ENCODE measurements around the gene GLYATL1B. TPM values are rescaled to one million over a fixed set of nuclear protein-coding genes. Genes with fewer than 3 reads are reported as not detected.
"Not testable (repeated sequence)": the region's sequence is repeated elsewhere in the genome, so short reads cannot be mapped to it uniquely, and the experiment has no call there.

Gene GLYATL1B
- total RNA-seq, 1 donor from 2014 or later, result not detected

- no peaks in the 10 kb centered on the region for H3K9me3 Mint-ChIP-seq
- peak overlapping the region; percentile 92 for H3K4me3 Mint-ChIP-seq
- POLR2A ChIA-PET, result interaction anchor here (0.6 to 2.7 kb wide), 18 partner anchors 9 to 529 kb away, joined by 3 to 16 read pairs (median 4); partner anchors contain the start of genes DTX4 and LPXN
- intact Hi-C loops (cut with micrococcal nuclease), result loop anchor here (1.0 to 2.0 kb wide), 9 partner anchors 14 to 523 kb away; partner anchors contain the start of gene ZFP91
- peak overlapping the region; percentile 95 for H3K27ac Mint-ChIP-seq
- H3K27me3 Mint-ChIP-seq, result no peaks in the 10 kb centered on the region
- DNase-seq (peak; percentile 82), ATAC-seq (ENCODE audit: low read depth) (peak; percentile 81)
- H3K4me1 Mint-ChIP-seq, result peaks cover 94% of the 10 kb centered on the region
- peaks cover 23% of the 10 kb centered on the region for H3K36me3 Mint-ChIP-seq (ENCODE audit: low read depth)
- TF ChIP-seq CTCF (IDR thresholded peaks at IDR 0.05), result no peak
- CTCF ChIA-PET, result interaction anchor here (0.6 to 5.1 kb wide), 9 partner anchors 26 to 176 kb away, joined by 3 to 29 read pairs (median 4); no protein-coding TSS in a partner anchor
Observed at GRCh38 chr11:59102259-59102765, 16.2 kb downstream of the GLYATL1B start.

DNA sequence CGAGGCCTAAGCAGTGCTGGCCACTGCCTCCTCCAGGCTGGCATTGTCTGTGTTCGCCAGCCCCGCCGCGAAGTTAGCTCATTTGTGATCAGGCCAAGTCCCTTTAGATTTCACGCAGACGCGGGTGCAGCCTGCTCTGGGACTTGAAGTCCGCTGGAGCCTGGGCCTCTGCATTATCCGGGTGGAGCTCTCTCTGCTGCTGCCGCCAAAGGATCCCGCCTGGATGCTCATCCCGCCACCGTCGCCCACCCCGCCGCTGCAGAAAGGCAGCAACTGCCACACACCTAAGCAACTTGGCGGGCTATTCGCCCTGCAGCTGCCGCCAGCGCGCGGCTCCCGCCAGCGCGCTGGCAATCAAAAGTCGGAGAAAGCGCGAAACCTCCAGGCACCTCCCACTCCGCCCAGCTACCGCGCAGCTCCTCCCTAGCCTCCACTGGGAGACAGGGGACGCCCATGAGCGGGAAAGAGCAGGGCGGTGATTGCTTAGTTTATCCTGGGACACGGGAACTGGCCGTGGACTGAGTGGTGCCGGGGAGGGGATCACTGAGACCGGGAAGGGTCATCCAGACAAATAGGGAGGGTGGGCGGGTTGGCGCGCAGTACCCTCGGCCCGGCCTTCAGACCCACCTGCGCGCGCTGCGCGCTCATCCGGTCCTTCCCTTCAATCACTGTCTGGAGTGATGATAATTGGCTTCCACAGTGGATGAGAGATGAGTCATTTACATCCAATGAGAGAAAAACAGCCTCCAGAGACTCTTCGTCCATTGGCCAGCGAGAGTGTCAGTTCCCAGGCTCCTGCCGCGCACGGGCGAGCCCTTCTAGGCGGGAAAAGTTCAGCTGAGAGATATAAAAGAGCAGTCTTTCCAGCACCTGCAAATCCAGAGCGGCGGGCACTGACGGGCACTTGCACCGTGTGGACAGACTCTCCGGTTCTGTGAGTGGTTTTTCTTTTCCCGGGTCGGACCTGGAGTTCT, 20.5 kb downstream of the GLYATL1B start, which contains the start of gene FAM111B:
TSS of gene FAM111B (plus strand) at position 875 of the 974 bp plus-strand sequence. CDS start 2,389 bp downstream, outside the sequence.
- peaks cover 21% of the 10 kb centered on the region for H3K36me3 Mint-ChIP-seq (ENCODE audit: low read depth)
- H3K4me3 Mint-ChIP-seq, result peak within 1 kb of the TSS; percentile 94
- no peaks in the 10 kb centered on the region for H3K9me3 Mint-ChIP-seq
- intact Hi-C loops (cut with micrococcal nuclease), result loop anchor here (1.0 kb wide), 2 partner anchors 11 to 30 kb away; no protein-coding TSS in a partner anchor
- H3K27me3 Mint-ChIP-seq, result no peaks in the 10 kb centered on the region
- H3K27ac Mint-ChIP-seq, result peak within 1 kb of the TSS; percentile 84
- ATAC-seq (ENCODE audit: low read depth) (peak; percentile 33), DNase-seq (peak; percentile 43)
- H3K4me1 Mint-ChIP-seq, result peaks cover 84% of the 10 kb centered on the region
- no peak for TF ChIP-seq CTCF (IDR thresholded peaks at IDR 0.05)
- ChIA-PET POLR2A (interaction anchor here (0.7 to 4.5 kb wide), 25 partner anchors 10 to 1261 kb away, joined by 3 to 46 read pairs (median 4); partner anchors contain the start of genes FAM111A, LPXN and MPEG1), CTCF (interaction anchor here (0.7 to 2.9 kb wide), 8 partner anchors 10 to 148 kb away, joined by 3 to 21 read pairs (median 10); no protein-coding TSS in a partner anchor)

DNA sequence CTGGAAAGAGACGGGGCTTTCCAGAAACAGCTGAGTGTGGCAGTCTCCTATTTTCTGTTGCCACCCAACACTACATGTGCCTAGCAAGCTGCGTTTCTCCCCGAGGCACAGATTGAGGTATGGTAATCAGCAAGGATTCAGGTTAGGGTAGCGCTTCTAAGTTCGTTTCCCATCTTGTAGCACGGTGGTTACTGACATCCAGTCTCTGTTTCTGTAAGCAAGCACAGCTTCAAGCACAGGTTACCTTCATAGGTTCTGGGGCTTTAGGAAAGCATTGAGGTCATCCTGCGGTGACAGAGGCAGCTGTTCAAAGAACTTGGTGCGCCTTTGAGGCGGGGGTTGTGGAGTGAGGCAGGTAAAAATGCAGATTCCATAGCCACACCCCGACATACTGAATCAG, 21.6 kb downstream of the GLYATL1B start:
- DNase-seq, H3K27me3 Mint-ChIP-seq, H3K9me3 Mint-ChIP-seq: not testable (repeated sequence)
- Mint-ChIP-seq H3K36me3 (ENCODE audit: low read depth) (peaks cover 25% of the 10 kb centered on the region), H3K27ac (peak overlapping the region; percentile 84), H3K4me1 (peaks cover 77% of the 10 kb centered on the region), H3K4me3 (peak overlapping the region; percentile 94)
- ATAC-seq (ENCODE audit: low read depth), result peak; percentile 22
- ChIA-PET CTCF (interaction anchor here (0.9 to 2.9 kb wide), 6 partner anchors 11 to 149 kb away, joined by 3 to 21 read pairs (median 10); partner anchors contain the start of gene FAM111A), POLR2A (interaction anchor here (0.7 to 4.5 kb wide), 16 partner anchors 11 to 532 kb away, joined by 3 to 46 read pairs (median 5); partner anchors contain the start of genes FAM111A and LPXN)
- intact Hi-C loops (cut with micrococcal nuclease), result loop anchor here (1.0 kb wide), 2 partner anchors 12 to 29 kb away; no protein-coding TSS in a partner anchor

DNA sequence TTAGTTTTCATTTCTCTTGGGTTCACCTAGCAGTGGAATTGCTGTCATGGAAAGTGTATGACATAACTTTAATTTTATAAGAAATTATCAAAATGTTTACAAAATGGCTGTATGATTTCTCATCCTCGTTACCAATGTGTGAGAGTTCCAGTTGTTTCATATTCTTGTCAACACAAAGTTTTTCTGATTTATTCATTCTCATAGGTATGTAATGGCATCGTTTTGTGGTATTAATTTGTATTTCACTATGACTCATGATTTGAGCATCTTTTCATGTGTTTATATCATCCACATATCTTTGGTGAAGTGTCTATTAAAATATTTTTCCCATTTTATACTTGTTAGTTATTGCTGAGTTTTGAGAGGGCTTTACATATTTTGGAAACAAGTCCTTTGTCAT, 26.4 kb downstream of the GLYATL1B start:
- Mint-ChIP-seq H3K4me1 (peaks cover 32% of the 10 kb centered on the region), H3K27ac (no peak overlapping the region), H3K4me3 (no peak overlapping the region), H3K27me3 (no peaks in the 10 kb centered on the region), H3K36me3 (ENCODE audit: low read depth) (peaks cover 63% of the 10 kb centered on the region), H3K9me3 (peaks cover 11% of the 10 kb centered on the region)
- intact Hi-C loops (cut with micrococcal nuclease), result no loop called here
- ChIA-PET CTCF (no interaction called here), POLR2A (interaction anchor here (0.6 kb wide), 1 partner anchor 46 kb away, joined by 3 read pairs; no protein-coding TSS in a partner anchor)
- no peak for ATAC-seq (ENCODE audit: low read depth)
- no peak for DNase-seq
- TF ChIP-seq CTCF (IDR thresholded peaks at IDR 0.05), result no peak

DNA sequence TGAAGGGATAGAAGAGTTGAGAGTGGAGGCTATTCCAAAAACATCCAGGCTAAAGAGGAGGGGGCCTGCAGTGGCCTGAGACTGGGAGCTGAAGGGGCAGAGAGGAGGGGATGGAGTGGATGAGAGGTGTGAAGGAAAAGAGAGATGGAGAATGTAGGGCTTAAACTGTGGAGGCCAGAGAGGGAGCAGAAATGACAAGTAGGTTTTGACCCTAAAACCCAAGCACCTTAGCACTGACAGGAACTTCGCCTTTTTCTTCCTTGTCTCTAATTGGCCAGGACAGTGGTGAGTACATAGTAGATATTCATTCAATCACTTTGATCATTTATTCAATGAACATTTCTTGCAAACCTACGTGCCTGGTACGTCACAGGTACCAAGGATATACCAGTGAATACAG, 28.2 kb downstream of the GLYATL1B start:
- ATAC-seq (ENCODE audit: low read depth), result no peak
- POLR2A ChIA-PET, result interaction anchor here (1.2 kb wide), 1 partner anchor 12 kb away, joined by 5 read pairs; no protein-coding TSS in a partner anchor
- Mint-ChIP-seq H3K27ac (peak overlapping the region; percentile 7), H3K27me3 (no peaks in the 10 kb centered on the region), H3K4me3 (no peak overlapping the region), H3K4me1 (peaks cover 14% of the 10 kb centered on the region), H3K9me3 (peaks cover 20% of the 10 kb centered on the region), H3K36me3 (ENCODE audit: low read depth) (peaks cover 76% of the 10 kb centered on the region)
- no peak for DNase-seq
- no peak for TF ChIP-seq CTCF (IDR thresholded peaks at IDR 0.05)
- intact Hi-C loops (cut with micrococcal nuclease), result no loop called here
- CTCF ChIA-PET, result no interaction called here

All from activated B cell treated with CpG ODN at 0.5 μM for 24 hours (primary cell).